RKO (cell line): Measurements from ENCODE around the gene ARMCX2.
"Not testable (repeated sequence)": the region's sequence is repeated elsewhere in the genome, so short reads cannot be mapped to it uniquely, and the experiment has no call there.

ENCODE experiments used
- DNase-seq: peaks from one replicate; pipeline ENCODE4 v3.0.0-alpha.2; 2016; ENCODE audit warnings: low spot score

Gene ARMCX2

GRCh38 chrX:101659601-101660063 lies at the start of gene ARMCX2:
TSS of gene ARMCX2 (minus strand) at chrX:101659850. CDS start at chrX:101657588, 2,262 bp downstream.
- no peak for DNase-seq

GRCh38 chrX:101709384-101709783 lies 49.7 kb upstream of the ARMCX2 start:
- DNase-seq: no peak

DNA sequence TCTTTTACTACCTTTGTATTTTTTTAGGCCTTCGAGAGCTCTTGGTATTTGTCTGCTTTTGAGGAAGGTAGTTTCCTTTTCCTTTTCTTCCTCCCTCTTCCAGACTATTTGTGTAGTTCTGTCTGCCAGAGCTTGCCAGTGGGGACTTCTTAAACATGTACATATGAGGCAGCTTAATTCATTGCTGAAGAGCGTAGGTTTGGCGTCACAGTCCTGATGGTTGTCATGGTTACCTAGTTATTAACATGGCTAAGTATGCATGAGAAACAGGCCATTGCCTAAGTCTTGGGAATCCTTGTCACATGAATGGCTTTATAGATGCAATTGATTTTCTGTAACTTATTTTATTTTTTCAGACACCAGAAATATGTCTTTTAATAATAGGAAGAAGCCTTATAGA lies 48.5 kb upstream of the ARMCX2 start:
- no peak for DNase-seq

DNA sequence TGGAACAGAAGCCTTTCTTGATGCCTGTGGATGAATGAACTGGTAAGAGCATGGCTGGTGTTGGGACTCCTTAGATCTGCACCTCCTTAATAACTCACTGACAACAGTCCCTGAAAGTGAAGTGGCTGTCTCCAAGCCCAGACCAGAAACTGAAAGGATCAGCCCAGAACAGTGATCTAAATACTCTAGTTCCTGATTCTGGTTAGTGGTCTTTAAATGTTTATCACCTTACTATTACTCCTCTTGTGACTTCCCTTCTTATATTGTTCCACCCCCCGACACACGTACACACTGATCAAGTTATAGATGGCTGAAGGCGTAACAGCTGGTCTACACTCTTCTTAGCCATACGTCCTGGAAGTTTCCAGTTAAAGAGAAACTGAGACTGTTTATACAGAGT lies 33.8 kb upstream of the ARMCX2 start:
- DNase-seq: no peak

DNA sequence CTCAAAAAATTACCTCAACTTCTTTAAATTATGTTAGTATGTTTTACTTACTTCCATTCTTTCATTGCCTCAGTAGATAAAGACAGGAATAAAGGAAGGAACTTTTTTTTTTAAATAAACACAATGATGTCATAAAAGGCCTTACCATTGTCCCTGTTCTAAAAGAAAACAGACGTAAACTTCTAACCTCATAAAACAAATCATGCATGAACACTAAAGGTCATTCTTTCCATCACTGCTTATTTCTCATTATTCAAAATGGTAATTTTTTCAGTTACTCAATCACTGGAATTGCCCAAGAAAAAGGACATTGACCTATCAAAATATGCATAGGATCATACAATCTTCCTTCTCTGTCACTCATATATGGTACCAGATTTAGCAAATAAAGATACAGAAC lies 32.2 kb upstream of the ARMCX2 start:
- no peak for DNase-seq

DNA sequence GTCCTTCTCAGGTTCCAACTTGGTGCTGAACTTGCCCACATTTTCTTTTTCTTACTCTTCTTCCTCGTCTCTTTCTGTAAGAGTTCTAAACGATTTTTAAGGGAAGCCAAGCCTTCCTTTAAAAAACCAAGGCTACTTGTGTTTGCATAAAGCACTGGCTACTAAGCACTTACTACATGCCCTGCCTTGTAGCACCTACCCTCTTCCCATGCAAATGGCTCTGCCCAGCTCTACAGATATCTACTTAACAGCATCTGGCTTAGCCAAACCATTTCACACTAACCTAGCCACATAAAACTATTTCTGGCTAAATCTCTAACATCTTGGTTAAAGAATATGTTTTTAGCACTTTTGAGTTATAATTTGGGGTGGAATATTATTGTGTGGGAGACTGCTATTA lies 26.9 kb upstream of the ARMCX2 start:
- no peak for DNase-seq

DNA sequence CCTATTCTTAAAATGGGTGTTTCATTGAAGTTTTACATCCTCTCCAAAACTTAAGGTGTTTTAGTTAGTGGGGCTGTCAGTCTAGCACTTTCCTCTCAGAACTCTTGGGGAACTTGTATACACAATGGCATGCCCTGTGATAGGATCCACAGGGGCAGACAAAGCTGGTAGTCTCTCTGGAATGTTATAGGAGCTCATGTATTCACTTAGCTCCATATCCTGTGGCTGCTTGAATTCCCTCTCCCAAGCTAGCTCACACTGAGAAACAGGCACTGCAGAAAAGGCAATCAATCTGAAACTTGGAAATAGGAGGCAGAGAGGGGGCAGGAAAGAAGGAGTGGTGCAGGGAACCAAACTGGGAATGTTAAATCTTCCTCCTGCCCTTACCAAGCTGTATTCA lies 26.3 kb upstream of the ARMCX2 start:
- no peak for DNase-seq

- DNase-seq: no peak
Measured at GRCh38 chrX:101682723-101683122, 23.1 kb upstream of the ARMCX2 start.

GRCh38 chrX:101677028-101677427 lies 17.4 kb upstream of the ARMCX2 start:
- no peak for DNase-seq

DNA sequence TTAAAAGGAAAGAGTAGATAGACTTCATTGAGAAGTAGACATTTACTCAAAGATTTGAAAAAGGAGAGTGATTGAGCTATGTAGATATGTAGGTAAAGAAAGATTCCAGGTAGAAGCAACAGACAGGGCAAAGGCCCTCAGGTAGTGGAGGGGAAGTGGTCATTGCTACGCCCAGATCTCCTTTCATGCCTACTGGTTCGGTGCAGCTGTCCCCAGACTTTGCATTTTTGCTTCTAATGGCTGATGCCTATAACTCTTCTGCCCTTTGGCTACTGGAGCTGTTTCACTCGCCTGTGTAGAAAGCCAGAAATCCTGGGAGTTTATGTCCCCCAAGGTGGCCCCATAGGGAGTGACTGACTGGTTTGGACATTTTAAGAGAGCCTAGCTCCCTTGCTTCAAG lies 16.9 kb upstream of the ARMCX2 start:
- no peak for DNase-seq

DNA sequence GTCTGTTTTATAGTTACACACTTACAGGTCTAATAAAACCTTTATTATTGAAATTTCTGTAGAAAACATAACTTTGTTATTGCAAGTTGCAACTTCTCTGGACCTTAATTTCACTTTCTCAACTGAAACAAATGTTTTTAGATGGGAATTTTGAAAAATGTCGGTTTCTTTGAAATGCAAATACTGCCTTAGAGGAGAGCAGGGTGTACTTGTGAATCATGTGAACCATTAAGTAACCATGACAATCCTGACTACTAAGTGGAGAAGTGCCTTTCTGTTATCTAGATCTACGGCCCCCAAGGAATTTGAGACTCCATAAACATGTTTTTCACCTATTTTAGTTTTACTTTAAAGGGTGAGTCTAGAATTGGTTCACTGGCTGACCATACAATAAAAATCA lies 8.5 kb upstream of the ARMCX2 start:
- no peak for DNase-seq

DNA sequence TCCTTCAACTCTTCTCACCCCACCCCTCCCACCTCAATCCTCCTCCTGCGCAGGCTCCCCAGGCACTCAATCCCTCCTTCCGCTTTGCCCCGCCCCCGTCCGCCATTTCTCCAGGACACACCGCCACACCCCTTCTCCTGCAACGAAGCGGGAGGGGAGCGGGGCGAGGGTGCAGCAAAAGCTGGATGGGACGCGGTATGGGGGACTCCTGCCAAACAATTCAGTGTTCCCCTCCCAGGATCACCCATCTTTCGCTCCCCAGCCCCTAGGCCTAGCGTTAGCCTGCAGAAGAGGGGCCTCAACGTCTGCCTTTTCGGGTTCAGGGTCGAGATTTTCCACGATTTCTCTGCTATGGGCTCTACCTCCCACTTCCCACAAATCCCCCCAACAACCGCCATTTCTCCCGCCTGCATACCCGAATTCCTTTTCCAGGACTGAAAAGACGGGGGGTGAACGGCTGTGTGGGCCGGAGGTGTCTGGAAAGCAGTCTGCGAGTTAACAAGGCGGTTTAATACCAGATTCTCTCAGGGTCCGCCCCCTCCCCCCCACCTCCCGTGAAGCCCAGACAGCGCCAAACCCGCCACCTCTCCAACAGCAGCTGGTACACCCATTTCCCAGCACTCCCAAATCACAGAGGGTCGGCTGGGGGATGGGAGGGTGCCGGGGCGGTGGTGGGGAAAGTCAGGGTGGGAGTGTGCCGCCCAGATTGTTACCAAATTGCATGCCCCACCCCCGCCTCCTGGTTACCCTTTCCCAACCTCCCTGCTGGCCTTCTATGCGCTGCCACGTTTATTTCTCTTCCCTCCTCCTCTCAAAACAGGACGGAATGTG lies 774 bp downstream of the ARMCX2 start:
- peak; percentile 55 for DNase-seq

DNA sequence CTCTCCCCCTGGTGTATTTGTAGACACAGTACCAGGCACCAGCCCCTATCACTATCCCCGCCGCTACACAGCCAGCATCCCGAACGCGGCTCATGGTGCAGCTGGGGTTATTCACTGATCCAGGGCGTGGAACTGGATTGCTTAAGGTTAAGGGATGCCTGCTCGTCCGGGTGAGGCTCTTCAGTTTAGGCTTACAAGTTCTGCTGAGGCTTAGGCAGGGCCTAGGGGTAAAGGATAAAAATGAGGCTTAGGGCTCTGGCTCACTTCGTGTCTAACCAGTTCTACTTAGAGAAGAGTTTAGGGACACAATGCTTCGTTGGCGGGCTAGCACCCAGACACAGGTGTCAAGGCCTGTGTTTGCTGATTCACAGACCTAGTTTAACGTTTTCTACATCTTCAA lies 2.2 kb downstream of the ARMCX2 start:
- no peak for DNase-seq

DNA sequence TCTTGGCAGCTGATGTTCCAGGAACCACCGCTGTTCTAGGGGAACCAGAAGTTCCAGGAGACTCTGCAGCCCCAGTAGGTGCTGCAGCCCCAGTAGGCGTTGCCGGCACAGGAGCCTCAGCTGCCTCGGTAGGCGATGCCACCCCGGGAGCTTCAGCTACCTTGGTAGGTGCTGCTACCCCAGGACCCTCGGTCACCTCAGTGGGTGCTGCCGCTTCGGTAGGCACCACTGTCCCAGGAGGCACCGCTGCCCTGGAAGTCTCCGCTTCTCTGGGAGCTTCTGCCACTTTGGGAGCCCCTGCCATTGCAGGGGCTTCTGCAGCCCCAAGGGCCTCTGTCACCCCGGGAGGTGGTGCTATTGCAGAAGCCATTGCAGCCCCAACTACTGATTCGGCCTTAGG lies 2.8 kb downstream of the ARMCX2 start:
- no peak for DNase-seq

- DNase-seq: no peak
Measured at GRCh38 chrX:101655534-101655933, 4.1 kb downstream of the ARMCX2 start.

DNA sequence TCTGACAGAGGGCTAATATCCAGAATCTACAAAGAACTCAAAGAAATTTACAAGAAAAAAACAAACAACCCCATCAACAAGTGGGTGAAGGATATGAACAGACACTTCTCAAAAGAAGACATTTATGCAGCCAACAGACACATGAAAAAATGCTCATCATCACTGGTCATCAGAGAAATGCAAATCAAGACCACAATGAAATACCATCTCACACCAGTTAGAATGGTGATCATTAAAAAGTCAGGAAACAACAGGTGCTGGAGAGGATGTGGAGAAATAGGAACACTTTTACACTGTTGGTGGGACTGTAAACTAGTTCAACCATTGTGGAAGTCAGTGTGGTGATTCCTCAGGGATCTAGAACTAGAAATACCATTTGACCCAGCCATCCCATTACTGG lies 11.9 kb downstream of the ARMCX2 start:
- DNase-seq: not testable (repeated sequence)

GRCh38 chrX:101642093-101642492 lies 17.6 kb downstream of the ARMCX2 start:
- DNase-seq: no peak

GRCh38 chrX:101639583-101639982 lies 20.1 kb downstream of the ARMCX2 start:
- DNase-seq: no peak

- DNase-seq: peak; percentile 9
Measured at GRCh38 chrX:101619364-101619763, 40.3 kb downstream of the ARMCX2 start.

DNA sequence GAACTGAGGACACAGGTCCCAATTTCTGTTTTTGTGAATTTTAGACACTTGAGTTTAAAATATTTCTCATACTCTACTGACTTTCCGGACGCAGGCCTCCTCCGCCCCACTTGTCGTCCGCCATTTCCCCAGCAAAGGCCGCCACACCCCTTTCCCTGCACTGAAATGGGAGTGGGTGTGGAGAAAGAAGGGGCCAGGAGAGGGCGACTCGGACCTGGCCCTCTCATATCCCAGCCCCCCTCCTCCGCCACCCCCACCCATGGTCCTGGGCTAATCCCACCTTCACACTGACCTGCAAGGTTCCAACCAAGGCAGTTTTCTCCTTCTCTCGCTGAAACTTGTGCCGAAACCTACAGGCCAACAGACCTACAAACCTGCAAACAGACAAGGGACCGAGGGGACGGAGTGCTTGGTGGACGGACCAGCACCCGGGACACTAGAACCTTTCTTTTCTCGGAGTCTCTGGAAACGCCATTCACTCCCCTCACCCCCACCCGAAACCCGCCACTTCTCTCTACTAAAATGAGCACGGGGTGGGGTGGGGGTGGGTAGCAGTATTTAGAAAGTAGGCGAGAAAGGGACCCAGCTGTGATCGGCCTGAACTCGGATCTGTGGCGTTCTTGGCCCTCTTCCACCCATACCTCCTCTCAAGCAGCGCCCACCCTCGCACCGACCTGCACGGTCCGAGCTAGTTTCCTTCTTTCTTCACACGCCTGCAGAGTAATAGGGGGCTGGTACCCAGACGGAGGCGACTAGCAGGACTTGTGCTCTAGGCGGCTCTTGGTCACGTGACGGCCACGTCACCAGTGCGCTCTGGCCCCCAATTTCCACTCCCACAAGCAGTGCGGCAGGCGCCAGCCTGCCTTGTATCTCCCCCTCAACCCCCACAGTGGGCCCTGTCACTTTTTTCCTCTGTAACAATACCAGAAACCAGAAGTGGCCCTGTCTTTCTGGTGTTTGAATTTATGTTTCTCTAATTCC lies 42.1 kb downstream of the ARMCX2 start, which contains the start of gene ARMCX6:
Gene ARMCX6 (minus strand): TSS at position 790 of the 981 bp plus-strand sequence. CDS start 1,380 bp downstream, outside the sequence.
- peak; percentile 83 for DNase-seq

DNA sequence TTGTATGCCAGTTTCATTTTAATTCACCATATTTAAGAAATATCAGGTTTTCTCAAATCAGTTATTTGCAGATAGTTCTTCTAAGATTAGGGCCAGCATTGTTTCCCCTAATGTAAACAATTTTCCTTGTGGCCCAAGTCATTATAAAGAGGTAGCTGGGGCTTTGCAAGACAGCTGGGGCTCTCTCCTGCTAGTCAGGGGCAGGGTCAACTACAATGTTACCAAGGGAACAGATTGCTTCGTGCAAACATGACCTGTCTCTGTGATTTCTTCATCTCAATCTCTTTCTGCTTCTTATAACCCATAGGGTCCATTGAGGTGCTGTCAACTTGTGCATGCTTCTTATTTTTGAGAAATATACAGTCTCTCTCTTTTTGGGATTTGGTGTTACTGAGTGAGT lies 53.9 kb downstream of the ARMCX2 start:
- DNase-seq: no peak
